Measurements from ENCODE around the gene TMEM254. TPM values are rescaled to one million over a fixed set of nuclear protein-coding genes. Genes with fewer than 3 reads are reported as not detected.
"Not testable (repeated sequence)": the region's sequence is repeated elsewhere in the genome, so short reads cannot be mapped to it uniquely, and the experiment has no call there.

The TMEM254 gene
- total RNA-seq, 1 donor from 2014 or later, result 17.8 TPM

GRCh38 chr10:80132299-80133139 lies 54.1 kb downstream of the TMEM254 start, which contains the start of gene PLAC9:
TSS of gene PLAC9 (plus strand) at chr10:80132730. CDS start at chr10:80132763, 33 bp downstream.
- DNase-seq (ENCODE audit: low spot score), result no peak

GRCh38 chr10:80133206-80133605 lies 54.7 kb downstream of the TMEM254 start:
- no peak for DNase-seq (ENCODE audit: low spot score)

GRCh38 chr10:80133687-80134086 lies 55.2 kb downstream of the TMEM254 start:
- not testable (repeated sequence) for DNase-seq (ENCODE audit: low spot score)

- DNase-seq (ENCODE audit: low spot score), result peak; percentile 93
Measured at GRCh38 chr10:80136134-80136571, 57.7 kb downstream of the TMEM254 start.

GRCh38 chr10:80137031-80137862 lies 58.8 kb downstream of the TMEM254 start:
- no peak for DNase-seq (ENCODE audit: low spot score)

- no peak for DNase-seq (ENCODE audit: low spot score)
Measured at GRCh38 chr10:80137920-80138319, 59.5 kb downstream of the TMEM254 start.

- DNase-seq (ENCODE audit: low spot score), result no peak
Measured at GRCh38 chr10:80139265-80139664, 60.8 kb downstream of the TMEM254 start.

GRCh38 chr10:80140251-80140650 lies 61.8 kb downstream of the TMEM254 start:
- no peak for DNase-seq (ENCODE audit: low spot score)

GRCh38 chr10:80141696-80142460 lies 63.4 kb downstream of the TMEM254 start:
- no peak for DNase-seq (ENCODE audit: low spot score)

Other genes with a start within 250 kb of the TMEM254 start
- not detected for gene SFTPD, start 129.6 kb upstream of the TMEM254 start, total RNA-seq
- 94.2 TPM for gene PLAC9, start 54.1 kb downstream of the TMEM254 start, total RNA-seq
- 456 TPM for gene ANXA11, start 126.9 kb downstream of the TMEM254 start, total RNA-seq
- gene MAT1A, start 211.0 kb downstream of the TMEM254 start, total RNA-seq, result 0.13 TPM